IPS DF 6.9 (cell line): ENCODE data around the gene TOPBP1.
"Not testable (repeated sequence)": the region's sequence is repeated elsewhere in the genome, so short reads cannot be mapped to it uniquely, and the experiment has no call there.

Experiments
- DNase-seq: peaks from one replicate; pipeline ENCODE4 v3.0.0-alpha.2; 2013; ENCODE audit warnings: low read depth, low spot score
- H3K27ac ChIP-seq: one replicate; pipeline ENCODE4 v1.5.1; 2013; ENCODE audit warnings: low read length, control low read depth
- H3K27me3 ChIP-seq: 2 replicates; pipeline ENCODE4 v1.6.1; 2013; ENCODE audit warnings: mild to moderate bottlenecking, low read length; ENCODE audit not compliant: control insufficient read depth, insufficient read depth
- H3K36me3 ChIP-seq: 2 replicates; pipeline ENCODE4 v1.6.1; 2013; ENCODE audit warnings: low read length; ENCODE audit not compliant: control insufficient read depth, insufficient read depth
- H3K4me1 ChIP-seq: 2 replicates; pipeline ENCODE4 v1.6.1; 2013; ENCODE audit warnings: low read length; ENCODE audit not compliant: control insufficient read depth, insufficient read depth
- H3K4me3 ChIP-seq: 2 replicates; pipeline ENCODE4 v1.5.1; 2013; ENCODE audit warnings: mild to moderate bottlenecking, low read length
- H3K9me3 ChIP-seq: 2 replicates; pipeline ENCODE4 v1.6.1; 2013; ENCODE audit warnings: low read length, inconsistent platforms; ENCODE audit not compliant: control insufficient read depth, insufficient read depth
- WGBS: extraction: QIAGEN DNeasy Blood & Tissue Kit; methylation state at CpG from one replicate; pipeline ENCODE4 v1.1.7; 2013; ENCODE audit warnings: mixed read lengths, missing lambda C conversion rate; ENCODE audit not compliant: insufficient read length, insufficient coverage; 5-methylcytosine and 5-hydroxymethylcytosine counted together

Gene TOPBP1

GRCh38 chr3:133673746-133674145 is 12.0 kb upstream of the TOPBP1 start:
- Histone ChIP-seq H3K36me3 (no peaks in the 10 kb centered on the region), H3K27me3 (peaks cover 12% of the 10 kb centered on the region), H3K4me3 (0 out of 2 replicates have a peak overlapping the region, but pooled peaks have one; percentile 44), H3K27ac (no peak overlapping the region), H3K9me3 (no peaks in the 10 kb centered on the region), H3K4me1 (no peaks in the 10 kb centered on the region; the same call in 1 of the 2 replicates)
- no peak for DNase-seq
- WGBS, result no CpG with 5 or more reads among the region's 12 CpGs

- H3K27ac ChIP-seq, result no peak overlapping the region
- H3K9me3 ChIP-seq, result no peaks in the 10 kb centered on the region
- no peak for DNase-seq
- peaks cover 12% of the 10 kb centered on the region for H3K27me3 ChIP-seq
- H3K36me3 ChIP-seq, result no peaks in the 10 kb centered on the region
- H3K4me1 ChIP-seq, result no peaks in the 10 kb centered on the region; the same call in none of the 2 replicates
- no peak overlapping the region for H3K4me3 ChIP-seq
- no CpG with 5 or more reads among the region's 2 CpGs for WGBS
Observed at GRCh38 chr3:133672461-133672860, 10.7 kb upstream of the TOPBP1 start.

- WGBS, result no CpG with 5 or more reads among the region's 3 CpGs
- H3K27ac ChIP-seq, result no peak overlapping the region
- H3K4me3 ChIP-seq, result no peak overlapping the region
Observed at GRCh38 chr3:133670525-133670995, 8.8 kb upstream of the TOPBP1 start.

GRCh38 chr3:133669949-133670524 is 8.3 kb upstream of the TOPBP1 start:
- no peak for DNase-seq
- WGBS, result no CpG with 5 or more reads among the region's 4 CpGs
- Histone ChIP-seq H3K36me3 (no peaks in the 10 kb centered on the region), H3K9me3 (no peaks in the 10 kb centered on the region), H3K27me3 (peaks cover 12% of the 10 kb centered on the region), H3K4me3 (no peak overlapping the region), H3K4me1 (no peaks in the 10 kb centered on the region; the same call in none of the 2 replicates), H3K27ac (no peak overlapping the region)

More at GRCh38 chr3:133670525-133670995, 8.8 kb upstream of the TOPBP1 start:
- Histone ChIP-seq H3K27me3 (peaks cover 12% of the 10 kb centered on the region), H3K4me1 (no peaks in the 10 kb centered on the region; the same call in none of the 2 replicates), H3K36me3 (no peaks in the 10 kb centered on the region), H3K9me3 (no peaks in the 10 kb centered on the region)
- DNase-seq, result no peak

GRCh38 chr3:133667118-133667517 is 5.4 kb upstream of the TOPBP1 start:
- Histone ChIP-seq H3K4me3 (no peak overlapping the region), H3K27me3 (no peaks in the 10 kb centered on the region), H3K4me1 (no peaks in the 10 kb centered on the region; the same call in 1 of the 2 replicates), H3K27ac (no peak overlapping the region), H3K9me3 (no peaks in the 10 kb centered on the region), H3K36me3 (no peaks in the 10 kb centered on the region)
- no CpG with 5 or more reads among the region's 2 CpGs for WGBS
- DNase-seq, result no peak

GRCh38 chr3:133665188-133665587 is 3.4 kb upstream of the TOPBP1 start:
- H3K27me3 ChIP-seq, H3K9me3 ChIP-seq, H3K4me3 ChIP-seq, H3K4me1 ChIP-seq, H3K36me3 ChIP-seq, H3K27ac ChIP-seq, DNase-seq: not testable (repeated sequence)
- WGBS, result no CpG with 5 or more reads among the region's 3 CpGs

- Histone ChIP-seq H3K9me3 (no peaks in the 10 kb centered on the region), H3K4me1 (no peaks in the 10 kb centered on the region; the same call in 1 of the 2 replicates), H3K27me3 (no peaks in the 10 kb centered on the region), H3K27ac (no peak overlapping the region), H3K36me3 (no peaks in the 10 kb centered on the region), H3K4me3 (no peak overlapping the region)
- no CpG with 5 or more reads among the region's 7 CpGs for WGBS
- peak; percentile 27 for DNase-seq
Observed at GRCh38 chr3:133663569-133664313, 2.0 kb upstream of the TOPBP1 start.

- H3K27me3 ChIP-seq, result no peaks in the 10 kb centered on the region
- no CpG with 5 or more reads among the region's 7 CpGs for WGBS
- no peaks in the 10 kb centered on the region for H3K9me3 ChIP-seq
- no peak for DNase-seq
- H3K4me1 ChIP-seq, result no peaks in the 10 kb centered on the region
- no peak overlapping the region for H3K27ac ChIP-seq
- peak overlapping the region; percentile 80; the same call in 1 of the 2 replicates for H3K4me3 ChIP-seq
- H3K36me3 ChIP-seq, result no peaks in the 10 kb centered on the region
Observed at GRCh38 chr3:133662278-133662651, 524 bp upstream of the TOPBP1 start.

- Histone ChIP-seq H3K4me1 (no peaks in the 10 kb centered on the region), H3K4me3 (no peak overlapping the region), H3K9me3 (no peaks in the 10 kb centered on the region), H3K36me3 (peaks cover 6% of the 10 kb centered on the region; the same call in 1 of the 2 replicates), H3K27ac (no peak overlapping the region), H3K27me3 (no peaks in the 10 kb centered on the region)
- 100% methylated on average over 1 of the region's 2 CpGs for WGBS
- no peak for DNase-seq
Observed at GRCh38 chr3:133659806-133660205, 1.9 kb downstream of the TOPBP1 start.

- H3K27ac ChIP-seq, result no peak overlapping the region
- no peak for DNase-seq
- no peaks in the 10 kb centered on the region for H3K4me1 ChIP-seq
- H3K27me3 ChIP-seq, result no peaks in the 10 kb centered on the region
- H3K9me3 ChIP-seq, result no peaks in the 10 kb centered on the region
- H3K4me3 ChIP-seq, result no peak overlapping the region
- peaks cover 6% of the 10 kb centered on the region; the same call in 1 of the 2 replicates for H3K36me3 ChIP-seq
- no CpG with 5 or more reads among the region's 4 CpGs for WGBS
Observed at GRCh38 chr3:133655731-133656515, 5.8 kb downstream of the TOPBP1 start.
